ENCODE data around the gene PANK1. TPM values are rescaled to one million over a fixed set of nuclear protein-coding genes. Genes with fewer than 3 reads are reported as not detected.

Gene PANK1
- total and polyA plus RNA-seq, 9 of the 15 experiments (the other 6 are each of a cell fraction or from before 2014, with no cell fraction given), result 1.7 to 10.7 (median 6.5) TPM

GRCh38 chr10:89643812-89644690, 991 bp downstream of the PANK1 start (continued):
- TF ChIP-seq HOXB6 (CRISPR knock-in tag; IDR thresholded peaks at IDR 0.05; ENCODE audit: borderline replicate concordance) (no peak), ZNF217 (CRISPR knock-in tag; IDR thresholded peaks at IDR 0.05) (no peak), SMC3 (conservative IDR thresholded peaks at IDR 0.05; ENCODE audit: insufficient read depth, low read depth, low read length) (no peak), CBFB (CRISPR knock-in tag; IDR thresholded peaks at IDR 0.05) (no peak; the same call in 1 of the 2 replicates), MBD2 (IDR thresholded peaks at IDR 0.05; ENCODE audit: borderline replicate concordance, low read depth) (0 out of 2 replicates have a peak, but pooled peaks have one; percentile 44), ZNF551 (CRISPR knock-in tag; IDR thresholded peaks at IDR 0.05) (no peak), PTRF (tag; IDR thresholded peaks at IDR 0.05) (no peak), TFAM (CRISPR knock-in tag; conservative IDR thresholded peaks at IDR 0.05) (no peak), FOS (IDR thresholded peaks at IDR 0.05; ENCODE audit: extremely low read depth, insufficient read length) (peak; percentile 28), CTCFL (IDR thresholded peaks at IDR 0.05; ENCODE audit: borderline replicate concordance, insufficient read depth, low read depth, low read length, poor library complexity, severe bottlenecking) (no peak), IRF1 (CRISPR knock-in tag; IDR thresholded peaks at IDR 0.05; ENCODE audit: borderline replicate concordance) (no peak), ZNF280B (CRISPR knock-in tag; IDR thresholded peaks at IDR 0.05) (no peak), THRB (CRISPR knock-in tag; conservative IDR thresholded peaks at IDR 0.05) (no peak), NRF1 (conservative IDR thresholded peaks at IDR 0.05 in 1 of 2, IDR thresholded peaks at IDR 0.05 in 1 of 2) (peak; percentile 34 to 56), CSDE1 (IDR thresholded peaks at IDR 0.05) (no peak), SMAD2 (IDR thresholded peaks at IDR 0.05; ENCODE audit: low read depth, low read length) (no peak), SOX6 (IDR thresholded peaks at IDR 0.05) (peak; percentile 9; the same call in 1 of the 2 replicates), MAX (CRISPR knock-in tag; IDR thresholded peaks at IDR 0.05) (peak; percentile 49; the same call in 1 of the 2 replicates), ZNF384 (IDR thresholded peaks at IDR 0.05; ENCODE audit: low read depth, low read length) (peak; percentile 94)
